Cerebellar nuclear complex (tissue), 1 donor: Measurements from ENCODE around the gene MIEF1.
"Not testable (repeated sequence)": the region's sequence is repeated elsewhere in the genome, so short reads cannot be mapped to it uniquely, and the experiment has no call there.

Experiments
- DNase-seq, 2 experiments: peaks; one replicate each; lab custom pipeline; 2025; lab: John Stamatoyannopoulos, UW

Gene MIEF1

DNA sequence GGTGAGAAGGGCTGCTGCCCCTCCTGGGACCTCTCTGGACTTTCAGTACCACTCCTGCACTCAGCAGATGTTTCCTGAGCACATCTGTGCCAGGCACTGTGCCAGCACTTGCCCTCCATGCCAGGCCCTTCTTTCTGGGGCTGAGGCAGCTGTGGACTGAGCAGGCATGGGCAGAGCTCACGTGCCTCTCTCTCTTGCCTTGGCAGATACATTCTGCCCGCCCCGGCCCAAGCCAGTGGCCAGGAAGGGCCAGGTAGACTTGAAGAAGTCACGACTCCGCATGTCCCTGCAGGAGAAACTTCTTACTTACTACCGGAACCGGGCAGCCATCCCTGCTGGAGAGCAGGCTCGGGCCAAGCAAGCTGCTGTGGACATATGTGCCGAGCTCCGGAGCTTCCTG is 9.9 kb downstream of the MIEF1 start:
- no peak for DNase-seq

DNA sequence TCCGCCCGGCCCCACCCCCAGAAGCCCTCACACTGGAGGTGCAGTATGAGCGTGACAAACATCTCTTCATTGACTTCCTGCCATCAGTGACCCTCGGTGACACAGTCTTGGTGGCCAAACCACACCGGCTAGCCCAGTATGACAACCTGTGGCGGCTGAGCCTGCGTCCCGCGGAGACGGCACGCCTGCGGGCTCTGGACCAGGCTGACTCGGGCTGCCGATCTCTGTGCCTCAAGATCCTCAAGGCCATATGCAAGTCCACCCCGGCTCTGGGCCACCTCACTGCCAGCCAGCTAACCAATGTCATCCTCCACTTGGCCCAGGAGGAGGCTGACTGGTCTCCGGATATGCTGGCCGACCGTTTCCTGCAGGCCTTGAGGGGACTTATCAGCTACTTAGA is 11.7 kb downstream of the MIEF1 start:
- DNase-seq: no peak

DNA sequence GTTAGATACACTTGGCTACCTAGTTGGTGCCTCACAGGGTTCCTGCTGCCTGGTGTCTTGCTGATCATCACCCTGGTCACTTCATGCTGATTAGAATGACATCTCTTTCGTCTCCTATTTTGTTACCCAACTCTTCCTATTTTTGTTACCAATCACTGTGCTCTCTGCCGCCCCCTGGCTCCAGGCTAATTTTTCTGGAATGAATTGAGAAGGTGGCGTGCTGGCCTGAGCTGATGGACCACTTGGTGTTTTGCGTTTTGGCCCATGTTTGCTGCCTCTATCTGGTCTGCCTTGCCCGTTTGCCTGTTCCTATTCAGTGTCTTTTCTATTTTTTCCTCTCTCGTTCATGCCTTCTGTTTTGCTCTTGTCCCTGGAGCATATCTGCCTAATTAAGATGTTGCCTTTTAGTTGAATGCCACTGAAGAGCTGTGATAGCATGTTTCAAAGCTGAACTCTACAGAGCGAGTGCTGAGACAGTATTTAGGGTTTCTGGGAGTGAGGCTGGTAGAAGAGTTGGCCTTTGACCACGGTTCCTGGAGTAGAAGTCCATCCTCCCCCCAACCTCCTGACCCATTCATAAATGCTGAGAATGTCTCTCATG is 12.4 kb downstream of the MIEF1 start:
- DNase-seq: peak in 1 of 2 experiments; percentile 45

DNA sequence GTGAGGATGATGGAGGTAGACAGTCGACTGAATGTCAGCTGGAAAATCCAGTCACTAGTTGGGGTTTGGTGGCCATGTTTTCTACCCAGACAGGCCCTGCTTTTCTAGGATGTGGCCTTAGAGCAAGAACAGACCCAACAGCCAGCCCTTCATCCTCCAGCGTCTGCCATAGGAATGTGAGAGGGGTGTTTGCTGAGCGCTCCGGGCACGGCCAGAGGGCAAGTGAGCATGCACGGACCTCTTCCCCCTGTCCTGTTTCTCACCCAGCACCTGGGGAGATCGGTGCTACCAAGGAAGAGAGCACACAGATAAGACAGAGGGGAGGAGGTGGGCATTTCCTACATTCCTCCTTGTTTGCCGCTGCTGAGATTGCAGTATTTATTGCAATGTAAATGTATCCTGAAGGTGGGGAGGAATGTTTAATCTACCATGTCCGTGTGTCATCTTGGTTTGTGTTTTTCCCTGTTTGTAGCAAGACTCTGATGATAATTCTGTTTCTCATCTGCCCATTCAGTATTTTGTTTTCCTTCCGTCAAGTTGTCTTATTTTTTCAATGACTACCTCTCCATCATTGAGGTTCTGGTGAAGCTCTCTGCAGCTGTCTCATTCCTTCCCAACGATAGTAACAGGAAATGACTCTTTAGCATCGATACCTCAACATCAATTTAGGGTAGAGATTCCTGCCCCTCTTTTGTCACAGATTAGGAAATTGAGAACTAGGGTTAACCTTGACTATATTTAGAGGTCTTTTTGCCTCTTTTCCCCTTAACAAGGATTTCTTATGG is 13.4 kb downstream of the MIEF1 start:
- DNase-seq: no peak

DNA sequence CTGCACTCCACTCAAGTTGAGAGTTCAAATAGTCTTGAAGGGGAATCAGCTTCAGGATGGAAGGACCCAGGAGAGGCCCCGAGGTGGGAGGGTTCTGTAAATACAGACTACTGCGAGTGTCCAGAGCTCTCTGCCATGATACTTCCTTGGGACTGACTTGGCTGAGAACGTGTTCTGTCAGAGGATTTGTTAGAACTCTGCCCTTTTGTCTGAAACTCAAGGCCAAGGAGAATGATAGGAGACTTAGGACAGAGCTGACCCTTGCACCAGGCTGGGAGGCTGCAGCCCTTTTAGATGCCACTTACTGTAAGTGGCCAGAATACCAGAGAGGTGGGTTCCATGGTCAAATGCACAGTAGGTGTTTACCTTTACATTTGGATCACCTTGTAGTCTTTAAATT is 15.4 kb downstream of the MIEF1 start:
- DNase-seq: no peak

DNA sequence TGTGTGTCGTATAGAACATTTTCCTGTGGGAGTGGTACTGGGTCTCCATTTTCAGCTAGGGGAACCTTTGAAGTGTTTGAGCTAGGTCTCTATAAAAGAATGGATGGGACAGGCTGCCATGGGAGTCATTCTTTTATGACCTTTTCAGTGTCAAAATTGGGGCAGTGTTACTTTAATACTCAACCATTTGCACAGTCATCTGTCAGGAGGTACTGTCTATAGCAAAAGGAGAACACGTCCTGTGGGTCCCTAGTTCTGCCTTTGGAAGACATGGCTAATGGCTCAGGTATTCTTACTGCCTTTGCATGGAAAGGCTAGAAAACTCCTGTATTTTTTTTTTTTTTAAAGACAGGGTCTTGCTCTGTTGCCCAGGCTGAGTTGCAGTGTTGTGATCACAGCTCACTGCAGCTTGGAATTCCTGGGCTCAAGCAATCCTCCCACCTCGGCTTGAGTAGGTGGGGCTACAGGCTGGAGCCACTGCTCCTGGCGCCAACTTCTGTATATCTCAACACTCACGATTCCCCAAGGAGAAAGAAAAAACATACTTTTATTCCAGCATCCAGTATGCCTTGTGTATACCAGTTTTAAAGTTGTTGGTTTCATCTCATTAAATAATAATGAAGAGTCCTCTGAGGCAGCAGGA is 16.2 kb downstream of the MIEF1 start:
- no peak for DNase-seq

DNA sequence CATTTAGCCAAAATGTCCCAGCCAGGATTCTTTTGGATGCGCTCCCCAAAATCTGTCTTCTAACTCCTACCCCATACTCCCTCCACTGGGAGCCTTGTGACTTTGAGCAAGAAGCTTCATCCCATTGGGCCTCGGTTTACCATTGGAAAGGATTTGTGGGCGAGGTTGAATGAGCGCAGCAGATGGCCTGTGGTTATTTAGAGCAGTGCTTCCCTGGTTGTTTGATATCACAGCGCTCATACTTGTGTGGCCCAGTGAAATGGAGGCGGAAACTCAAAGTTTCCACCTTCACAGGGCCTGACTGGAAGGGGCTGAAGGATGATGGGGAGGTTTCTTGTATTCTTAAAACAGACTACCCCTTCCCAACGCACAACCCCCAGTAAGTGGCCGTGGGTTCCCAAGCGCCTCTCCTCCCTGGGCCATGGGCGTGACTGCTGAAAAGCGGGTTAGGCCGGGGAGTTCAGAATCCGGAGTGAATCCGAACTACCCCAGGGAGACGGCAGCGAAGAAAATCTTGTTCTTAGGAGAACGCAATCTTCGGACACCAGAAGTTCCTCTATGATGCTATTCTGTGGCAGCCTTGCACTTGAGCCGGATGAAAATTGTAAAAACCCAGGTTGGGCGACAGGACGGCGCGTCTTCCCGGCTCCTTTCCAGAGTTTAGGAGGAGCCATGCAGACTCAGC is 17.0 kb downstream of the MIEF1 start:
- no peak for DNase-seq

DNA sequence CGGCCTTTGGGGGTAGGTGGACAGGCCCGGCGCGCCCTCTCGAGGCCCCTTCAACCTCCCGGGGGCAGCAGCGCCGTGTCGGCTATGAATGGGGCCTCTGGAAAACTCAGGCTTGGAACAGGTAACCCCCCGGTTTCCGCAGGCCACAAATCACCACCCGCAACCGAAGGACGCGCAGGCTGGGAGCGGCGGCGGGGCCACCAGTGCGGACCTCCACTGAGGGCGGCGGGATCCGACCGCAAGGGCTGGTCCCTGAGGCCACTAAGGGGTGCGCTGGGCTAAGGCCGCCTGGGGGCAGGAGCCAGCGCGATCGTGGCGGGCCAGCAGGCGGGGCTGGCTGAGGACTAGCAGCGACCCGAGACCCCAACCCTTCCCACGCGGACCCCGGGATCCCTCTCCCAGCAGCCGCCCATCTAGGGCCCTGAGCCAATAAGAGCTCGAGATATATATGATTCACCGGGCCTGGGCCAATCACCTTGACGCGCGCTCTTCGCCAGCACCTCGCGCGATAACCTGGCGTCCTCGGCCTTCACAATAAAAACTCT is 17.7 kb downstream of the MIEF1 start:
- DNase-seq: peak; percentile 61 to 92

DNA sequence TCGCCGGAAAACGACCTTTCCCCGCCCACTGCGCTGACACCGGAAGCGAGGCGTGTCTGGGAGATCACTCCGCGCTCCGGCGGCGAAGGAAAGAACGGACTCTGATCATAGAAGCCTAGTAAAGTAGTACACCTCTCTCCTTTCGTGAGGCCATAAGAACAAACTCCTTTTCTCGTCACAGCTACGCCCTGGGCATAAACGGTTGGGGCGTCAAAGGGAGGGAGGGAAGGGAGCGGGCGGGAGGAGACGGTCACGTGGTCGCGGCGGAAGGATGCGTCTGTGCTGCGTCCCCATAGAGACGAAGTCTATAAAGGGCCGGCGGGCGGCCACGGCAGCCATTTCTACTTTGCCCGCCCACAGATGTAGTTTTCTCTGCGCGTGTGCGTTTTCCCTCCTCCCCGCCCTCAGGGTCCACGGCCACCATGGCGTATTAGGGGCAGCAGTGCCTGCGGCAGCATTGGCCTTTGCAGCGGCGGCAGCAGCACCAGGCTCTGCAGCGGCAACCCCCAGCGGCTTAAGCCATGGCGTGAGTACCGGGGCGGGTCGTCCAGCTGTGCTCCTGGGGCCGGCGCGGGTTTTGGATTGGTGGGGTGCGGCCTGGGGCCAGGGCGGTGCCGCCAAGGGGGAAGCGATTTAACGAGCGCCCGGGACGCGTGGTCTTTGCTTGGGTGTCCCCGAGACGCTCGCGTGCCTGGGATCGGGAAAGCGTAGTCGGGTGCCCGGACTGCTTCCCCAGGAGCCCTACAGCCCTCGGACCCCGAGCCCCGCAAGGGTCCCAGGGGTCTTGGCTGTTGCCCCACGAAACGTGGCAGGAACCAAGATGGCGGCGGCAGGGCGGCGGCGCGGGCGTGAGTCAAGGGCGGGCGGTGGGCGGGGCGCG is 18.4 kb downstream of the MIEF1 start, which contains the start of gene ATF4:
ATF4 (plus strand) TSS at position 337 of the 880 bp plus-strand sequence. CDS start 884 bp downstream, outside the sequence.
- no peak for DNase-seq

DNA sequence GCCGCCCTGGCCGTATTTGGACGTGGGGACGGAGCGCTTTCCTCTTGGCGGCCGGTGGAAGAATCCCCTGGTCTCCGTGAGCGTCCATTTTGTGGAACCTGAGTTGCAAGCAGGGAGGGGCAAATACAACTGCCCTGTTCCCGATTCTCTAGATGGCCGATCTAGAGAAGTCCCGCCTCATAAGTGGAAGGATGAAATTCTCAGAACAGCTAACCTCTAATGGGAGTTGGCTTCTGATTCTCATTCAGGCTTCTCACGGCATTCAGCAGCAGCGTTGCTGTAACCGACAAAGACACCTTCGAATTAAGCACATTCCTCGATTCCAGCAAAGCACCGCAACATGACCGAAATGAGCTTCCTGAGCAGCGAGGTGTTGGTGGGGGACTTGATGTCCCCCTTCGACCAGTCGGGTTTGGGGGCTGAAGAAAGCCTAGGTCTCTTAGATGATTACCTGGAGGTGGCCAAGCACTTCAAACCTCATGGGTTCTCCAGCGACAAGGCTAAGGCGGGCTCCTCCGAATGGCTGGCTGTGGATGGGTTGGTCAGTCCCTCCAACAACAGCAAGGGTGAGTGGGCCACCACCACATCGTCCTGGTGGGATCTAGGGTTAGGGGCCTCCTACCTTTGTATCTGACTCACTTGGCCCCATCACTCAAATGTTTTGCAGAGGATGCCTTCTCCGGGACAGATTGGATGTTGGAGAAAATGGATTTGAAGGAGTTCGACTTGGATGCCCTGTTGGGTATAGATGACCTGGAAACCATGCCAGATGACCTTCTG is 19.2 kb downstream of the MIEF1 start:
- not testable (repeated sequence) for DNase-seq

DNA sequence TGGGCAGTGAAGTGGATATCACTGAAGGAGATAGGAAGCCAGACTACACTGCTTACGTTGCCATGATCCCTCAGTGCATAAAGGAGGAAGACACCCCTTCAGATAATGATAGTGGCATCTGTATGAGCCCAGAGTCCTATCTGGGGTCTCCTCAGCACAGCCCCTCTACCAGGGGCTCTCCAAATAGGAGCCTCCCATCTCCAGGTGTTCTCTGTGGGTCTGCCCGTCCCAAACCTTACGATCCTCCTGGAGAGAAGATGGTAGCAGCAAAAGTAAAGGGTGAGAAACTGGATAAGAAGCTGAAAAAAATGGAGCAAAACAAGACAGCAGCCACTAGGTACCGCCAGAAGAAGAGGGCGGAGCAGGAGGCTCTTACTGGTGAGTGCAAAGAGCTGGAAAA is 20.0 kb downstream of the MIEF1 start:
- DNase-seq: not testable (repeated sequence)

DNA sequence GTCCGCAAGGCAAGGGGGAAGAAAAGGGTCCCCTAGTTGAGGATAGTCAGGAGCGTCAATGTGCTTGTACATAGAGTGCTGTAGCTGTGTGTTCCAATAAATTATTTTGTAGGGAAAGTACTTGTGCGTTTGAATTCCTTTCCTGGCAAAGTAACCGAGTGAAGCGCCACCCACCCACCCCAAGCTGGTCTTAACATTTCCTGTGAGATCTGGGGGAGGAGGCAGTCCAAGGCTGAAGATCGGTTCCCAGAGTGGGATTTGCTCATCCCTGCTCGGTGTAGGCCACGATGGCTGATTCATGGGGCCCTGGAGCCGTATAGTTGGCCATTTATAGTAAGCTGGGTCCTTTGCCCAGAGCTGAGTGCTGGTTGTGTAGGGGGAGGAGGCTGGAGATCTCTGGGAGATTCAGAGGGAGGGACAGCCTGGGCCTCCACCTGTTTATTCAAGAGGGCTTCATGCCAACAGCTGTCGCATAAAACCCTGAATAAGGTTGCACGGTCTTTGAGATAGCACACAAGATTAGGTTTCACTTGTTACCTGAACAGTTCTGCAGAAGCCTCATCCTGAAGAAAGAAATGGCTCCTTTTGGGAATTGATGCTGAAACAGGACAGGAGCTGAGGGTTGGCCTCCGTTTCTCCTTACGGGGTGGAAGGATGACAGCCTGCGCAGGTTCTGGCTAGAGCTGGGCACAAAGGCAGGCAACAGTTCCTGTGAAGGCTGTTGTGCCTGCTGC is 20.6 kb downstream of the MIEF1 start:
- no peak for DNase-seq

DNA sequence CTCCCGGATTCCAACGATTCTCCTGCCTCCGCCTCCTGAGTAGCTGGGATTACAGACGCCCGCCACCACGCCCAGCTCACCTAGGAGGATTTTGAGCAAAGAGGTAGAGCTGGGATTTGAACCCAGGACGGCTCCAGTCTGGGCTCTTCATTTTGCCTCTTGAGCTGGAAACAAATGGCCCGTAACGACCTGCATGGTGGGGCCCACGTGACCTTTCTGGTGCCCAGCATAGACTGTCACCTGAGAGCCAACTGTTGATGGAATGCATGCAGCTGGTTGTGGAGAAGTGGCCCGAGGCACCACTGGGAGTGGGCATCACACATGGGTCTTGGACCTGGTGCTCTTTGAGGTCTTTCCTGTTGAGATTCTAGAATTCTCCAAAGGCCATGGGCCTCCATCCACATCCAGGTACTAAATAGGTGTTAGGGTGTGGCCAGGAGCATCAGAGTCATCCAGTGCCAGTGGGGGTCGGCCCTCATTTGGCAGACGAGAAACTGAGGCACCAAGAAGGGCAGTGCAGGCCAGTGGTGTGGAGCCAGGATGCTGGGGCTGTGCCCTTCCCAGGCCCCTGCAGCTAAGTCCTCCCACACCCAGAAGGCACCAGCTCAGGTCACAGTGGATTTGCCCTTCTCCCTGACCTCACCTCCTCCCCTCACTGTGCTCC is 22.1 kb downstream of the MIEF1 start:
- DNase-seq: no peak

DNA sequence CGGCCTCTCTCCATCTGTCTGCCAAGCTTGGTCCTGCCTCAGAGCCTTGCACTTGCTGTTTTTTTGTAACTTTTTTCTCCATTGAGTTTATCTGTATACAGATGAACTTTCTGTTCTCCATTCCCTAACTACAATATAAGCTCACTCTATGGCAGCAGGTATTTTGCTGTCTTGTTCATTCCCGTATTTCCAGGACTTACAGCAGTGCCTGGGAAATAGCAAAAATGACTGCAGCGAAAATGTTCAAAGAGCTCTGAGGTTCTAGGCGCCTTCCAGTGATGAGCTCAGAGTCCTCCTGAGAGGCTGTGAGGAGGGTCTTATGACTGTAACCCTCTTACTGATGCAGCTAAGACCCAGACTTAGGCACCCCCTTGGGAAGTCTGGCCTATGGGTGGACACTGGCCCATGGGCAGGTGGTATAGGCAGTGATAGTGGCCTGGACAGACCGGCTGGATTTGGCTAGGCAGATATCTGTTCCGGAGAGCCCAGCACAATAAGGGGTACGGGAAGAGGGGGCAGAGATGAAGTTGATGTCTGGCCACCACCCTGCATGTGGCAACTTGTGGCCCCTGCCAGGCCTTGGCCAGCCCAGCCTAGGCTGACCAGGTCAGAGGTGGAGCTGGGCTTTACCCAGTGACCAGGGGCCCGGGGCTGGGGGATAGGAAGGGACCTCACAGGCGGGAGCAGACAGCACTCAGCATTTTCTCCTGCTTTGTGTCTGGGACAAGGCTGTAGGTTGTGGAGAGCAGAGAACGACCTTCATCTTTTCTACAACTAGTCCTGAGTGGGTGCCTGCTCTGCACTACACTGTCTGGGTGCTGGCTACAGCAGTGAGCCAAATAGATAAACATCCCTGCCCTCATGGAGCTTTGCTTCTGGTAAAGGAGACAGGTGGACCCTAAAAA is 22.9 kb downstream of the MIEF1 start:
- DNase-seq: no peak

DNA sequence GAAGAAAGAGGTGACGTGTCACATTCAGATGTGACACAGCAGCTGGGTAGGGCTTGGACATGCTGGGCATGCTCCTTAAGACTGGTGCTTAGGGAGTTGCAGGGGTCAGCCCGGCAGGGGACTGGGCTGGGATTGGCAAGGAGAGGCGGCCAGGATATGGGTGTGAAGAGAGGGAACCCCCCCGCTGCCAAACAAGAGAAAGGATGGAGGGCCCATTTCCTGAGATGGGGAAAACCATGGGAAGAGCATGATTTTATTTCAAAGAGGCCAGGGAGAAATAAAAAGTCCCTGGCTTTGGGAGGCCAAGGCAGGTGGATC is 23.5 kb downstream of the MIEF1 start:
- DNase-seq: no peak

DNA sequence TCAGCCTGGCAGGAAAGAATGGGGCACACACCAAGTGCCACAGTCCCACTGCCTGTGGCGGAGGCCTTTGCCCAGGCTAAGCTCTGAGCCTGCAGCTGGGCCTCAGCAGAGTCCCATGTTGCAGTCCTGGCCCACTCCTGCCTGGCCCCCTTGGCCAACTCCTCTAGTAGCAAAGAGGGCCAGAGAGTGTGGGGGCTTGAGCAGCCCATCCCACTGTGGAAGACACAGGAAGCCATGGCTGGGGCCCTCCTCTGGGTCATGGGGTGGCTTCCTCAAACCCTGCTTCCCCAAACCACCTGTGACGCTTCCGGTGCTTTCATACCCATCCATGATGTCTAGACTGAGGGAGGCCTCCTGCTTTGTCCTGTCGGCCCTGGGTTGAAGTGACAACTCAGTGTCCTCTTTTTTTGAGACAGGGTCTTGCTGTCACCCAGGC is 24.7 kb downstream of the MIEF1 start:
- no peak for DNase-seq

DNA sequence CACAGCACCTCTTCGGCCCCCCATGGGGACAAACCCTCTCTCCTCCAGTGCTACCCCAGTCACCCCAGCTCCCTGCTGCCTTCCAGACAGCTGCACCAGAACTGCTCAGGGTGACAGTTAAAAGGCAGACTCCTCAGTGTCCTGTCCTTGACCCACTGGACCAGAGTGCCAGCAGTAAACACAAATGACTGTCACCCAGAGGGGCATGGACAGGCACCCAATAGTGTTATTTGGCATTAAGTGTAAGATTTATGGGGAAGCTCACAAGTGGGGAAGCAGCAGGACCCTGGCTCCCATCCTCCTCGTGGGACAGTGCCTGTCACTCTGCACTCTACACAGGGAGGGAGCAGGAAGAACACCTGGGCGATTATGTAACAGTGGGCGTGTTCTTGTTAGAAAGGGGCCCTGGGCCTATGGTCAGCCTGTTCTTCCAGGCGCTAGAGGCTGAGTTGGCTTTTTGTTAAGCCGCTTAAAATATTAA is 25.4 kb downstream of the MIEF1 start:
- DNase-seq: no peak

DNA sequence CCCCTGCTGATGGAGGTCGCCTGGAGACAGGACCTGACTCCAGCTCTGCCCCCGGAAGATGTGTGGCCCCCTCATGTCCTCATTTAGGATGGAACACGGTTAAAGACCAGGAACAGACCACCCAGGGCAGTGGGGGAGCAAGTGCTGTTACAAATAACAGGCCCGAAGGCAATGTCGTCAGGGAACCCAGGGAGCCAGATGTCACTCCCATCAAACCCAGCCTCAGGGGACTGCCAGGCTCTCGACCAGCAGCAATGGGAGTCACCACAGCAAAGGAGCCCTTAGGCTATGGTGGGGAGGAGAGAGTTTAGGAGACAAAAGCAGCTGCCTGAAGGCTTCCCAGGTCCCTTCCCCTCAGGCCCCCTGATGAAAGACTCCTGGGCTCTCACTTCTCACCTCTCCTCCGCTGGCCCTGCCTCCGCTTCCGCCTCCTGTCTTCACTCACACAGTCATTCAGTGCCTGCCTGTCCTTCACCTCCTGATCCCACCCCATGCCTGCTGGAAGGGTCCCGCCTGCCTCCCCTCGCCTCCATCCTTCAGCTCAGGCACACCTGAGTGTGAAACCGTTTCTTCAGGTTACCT is 26.1 kb downstream of the MIEF1 start:
- no peak for DNase-seq
